SKM-1 treated with dmso at 0.1 percent for 144 hours (cell line): Measurements from ENCODE around the gene AACS.

Experiments
- DNase-seq: peaks from one replicate; lab custom pipeline; 2025; ENCODE audit not compliant: unreplicated experiment; lab: John Stamatoyannopoulos, UW

The AACS gene

DNA sequence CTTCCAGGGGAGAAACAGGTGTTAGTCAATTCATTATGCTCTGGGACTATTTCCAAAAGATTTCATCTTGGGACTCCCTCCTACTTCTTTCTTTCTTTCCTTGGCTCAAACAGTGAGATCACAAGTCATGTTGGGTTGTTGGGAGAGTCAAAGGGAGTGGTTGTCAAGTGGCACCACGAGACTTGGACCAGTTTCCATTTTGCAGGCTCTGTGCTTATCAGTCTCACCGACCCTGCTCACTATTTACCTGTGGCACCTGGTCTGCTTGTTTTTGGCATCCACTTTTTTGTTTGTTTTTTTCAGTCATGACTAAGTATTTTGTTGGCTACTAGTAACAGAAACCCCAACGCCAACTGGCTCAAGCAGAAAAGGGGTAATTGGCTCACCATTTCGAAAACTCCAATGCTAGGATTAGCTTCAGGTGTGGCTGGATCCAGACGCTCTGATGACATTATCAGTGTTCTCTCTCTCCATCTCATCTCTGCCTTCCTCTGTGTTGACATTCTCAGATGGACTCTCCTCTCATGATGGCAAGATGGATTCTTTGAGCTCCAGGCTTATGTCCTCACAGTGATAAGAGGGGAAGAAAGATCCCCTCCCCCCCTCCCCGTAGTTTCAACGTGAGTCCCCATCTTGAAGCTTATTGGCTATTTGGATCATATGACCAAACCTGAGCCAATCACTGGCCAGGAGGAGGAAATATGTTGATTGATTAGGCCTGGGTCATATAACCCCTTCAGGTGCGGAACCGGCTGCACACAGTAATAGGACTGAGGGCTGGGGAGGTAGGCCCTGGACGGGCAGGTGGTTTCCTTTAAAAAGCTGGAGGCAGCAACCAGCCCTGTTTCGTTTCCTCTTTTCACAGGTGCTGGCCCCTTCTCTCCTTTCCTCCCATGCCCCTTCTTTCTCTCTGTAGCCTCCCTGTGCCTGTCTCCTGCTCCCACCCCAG lies 84.2 kb downstream of the AACS start:
- no peak for DNase-seq

DNA sequence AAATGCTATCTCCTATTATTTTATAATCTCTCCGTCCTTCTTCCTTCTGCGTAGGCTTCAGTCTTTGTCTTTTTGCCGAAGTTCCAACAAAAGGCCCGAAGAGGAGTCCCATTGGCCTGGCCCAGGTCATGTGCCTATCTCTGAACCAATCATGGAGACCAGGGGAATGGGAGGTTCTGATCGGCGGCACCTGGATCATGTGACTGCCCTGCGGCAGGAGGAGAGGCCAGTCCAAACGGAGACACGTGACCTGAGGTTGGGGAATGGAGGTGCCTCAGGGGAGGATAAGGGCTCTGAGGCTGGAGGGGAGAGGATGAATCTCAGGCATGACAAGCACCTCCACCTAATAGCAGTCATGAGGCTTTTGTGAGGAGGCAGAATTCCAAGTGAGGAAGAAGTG lies 86.0 kb downstream of the AACS start:
- no peak for DNase-seq

DNA sequence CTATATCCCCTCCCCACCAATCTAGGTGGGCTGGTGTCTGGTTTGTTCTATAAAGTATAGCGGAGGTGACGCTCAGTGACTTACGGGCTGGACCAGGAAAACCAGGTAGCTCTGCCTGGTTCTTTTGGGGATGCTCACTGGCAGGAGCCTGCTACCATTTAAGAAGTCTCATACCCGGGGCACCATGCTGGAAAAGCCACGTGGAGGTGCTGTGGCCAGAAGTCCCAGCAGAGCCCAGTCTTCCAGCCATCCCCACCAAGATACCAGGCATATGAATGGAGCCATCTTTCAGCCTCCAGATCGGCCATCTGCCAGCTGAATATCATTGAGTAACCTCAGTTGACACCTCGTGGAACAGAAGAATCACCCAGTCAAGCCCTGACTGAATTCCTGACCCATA lies 87.2 kb downstream of the AACS start:
- no peak for DNase-seq

DNA sequence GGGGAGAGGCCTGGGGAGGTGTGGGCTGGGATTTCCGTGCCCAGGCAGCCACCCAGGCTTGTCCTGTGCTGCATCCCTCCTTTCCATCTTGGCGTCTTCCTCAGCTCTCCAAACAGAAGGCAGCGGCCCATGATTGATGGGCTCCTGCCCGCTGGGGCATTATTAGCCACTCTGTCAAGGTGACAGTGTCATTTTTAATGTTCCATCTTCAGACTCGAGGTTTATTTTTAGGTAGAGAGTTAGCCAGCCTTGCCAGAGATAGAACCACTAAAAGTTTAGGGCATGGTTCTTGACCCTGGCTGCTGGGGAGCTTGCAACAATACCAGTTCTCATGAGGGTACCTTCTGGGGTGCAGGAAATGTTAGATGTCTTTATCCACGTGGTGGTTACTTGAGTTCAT lies 90.1 kb downstream of the AACS start:
- no peak for DNase-seq

DNA sequence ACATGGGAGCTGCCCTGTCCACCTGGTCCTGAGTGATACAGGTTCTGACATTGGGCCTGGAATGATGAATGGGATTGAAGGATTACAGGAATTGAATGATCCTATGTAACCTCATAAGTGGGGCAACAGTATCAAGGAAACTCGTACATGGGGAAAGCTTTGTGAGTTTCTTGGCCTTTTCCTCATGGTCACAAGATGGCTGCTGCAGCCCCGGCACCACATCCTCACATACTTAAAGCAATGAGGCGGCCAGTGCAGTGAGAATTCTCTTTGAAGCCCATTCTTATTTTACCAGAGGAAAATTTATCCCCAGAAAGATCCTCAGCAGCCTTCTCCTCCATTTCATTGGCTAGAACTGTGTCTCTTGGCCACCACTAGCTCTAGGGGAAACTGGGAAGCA lies 91.9 kb downstream of the AACS start:
- no peak for DNase-seq

DNA sequence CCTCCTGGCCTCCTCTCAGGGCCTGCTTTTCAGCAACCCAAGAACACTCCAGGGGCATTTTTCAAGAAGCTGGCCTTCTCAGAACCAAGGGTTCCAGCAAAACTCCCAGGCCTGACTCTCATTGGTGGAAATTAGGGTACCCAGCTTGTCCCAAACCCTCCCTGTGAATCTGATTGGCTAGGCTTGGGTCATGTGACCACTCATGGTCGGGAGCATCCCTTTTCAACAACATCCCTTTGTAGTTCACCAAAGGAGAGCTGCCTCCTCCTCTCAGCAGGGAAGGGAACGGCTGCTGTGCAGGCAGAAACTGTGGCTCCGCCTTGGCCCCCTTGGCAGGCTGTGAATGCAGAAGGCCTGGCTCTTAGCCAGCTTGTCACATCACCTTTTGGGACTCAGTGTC lies 94.5 kb downstream of the AACS start:
- no peak for DNase-seq

DNA sequence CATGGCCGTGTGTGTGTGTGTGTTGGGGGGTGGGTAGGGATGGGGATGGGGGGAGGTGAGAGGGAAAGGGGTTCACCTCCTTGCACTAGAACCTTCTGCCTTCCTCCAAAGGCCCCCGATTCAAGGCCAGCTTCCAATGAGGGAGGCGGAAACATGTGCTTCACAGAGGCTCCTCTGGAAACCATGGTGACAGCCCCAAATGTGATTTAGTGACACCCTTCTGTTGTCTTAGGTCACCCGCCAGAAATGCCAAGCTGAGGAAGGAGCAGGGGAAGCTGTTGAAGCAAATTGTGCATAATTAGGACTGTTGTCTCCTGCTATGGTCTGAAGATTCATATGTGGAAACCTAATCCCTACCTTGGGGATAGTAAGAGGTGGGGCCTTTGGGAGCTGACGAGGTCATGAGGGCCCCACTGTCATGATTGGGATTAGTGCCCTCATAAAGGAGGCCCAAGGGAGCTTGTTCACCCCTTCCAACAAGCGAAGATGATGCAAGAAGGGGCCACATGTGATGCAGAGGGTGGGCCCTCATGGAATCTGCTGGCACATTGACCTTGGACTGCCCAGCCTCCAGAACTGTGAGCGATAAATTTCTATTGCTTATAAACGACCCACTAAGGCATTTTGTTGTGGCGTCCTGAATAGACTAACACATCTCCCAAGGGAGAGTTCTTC lies 95.2 kb downstream of the AACS start:
- DNase-seq: no peak

DNA sequence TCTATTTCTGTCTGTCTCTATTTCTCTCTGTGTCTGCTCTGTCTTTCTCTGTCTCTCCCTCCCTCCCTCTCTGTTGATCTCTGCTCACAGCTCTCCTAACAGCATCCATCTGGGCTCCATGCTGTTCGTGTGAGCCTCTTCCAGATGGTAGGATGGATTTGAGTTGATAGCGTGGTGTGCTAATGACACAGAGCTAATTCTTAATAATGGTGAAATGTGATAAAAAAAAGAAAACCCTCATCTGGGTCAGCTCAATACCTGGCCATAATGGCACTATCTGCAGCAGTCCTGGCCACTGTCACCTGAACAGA lies 96.4 kb downstream of the AACS start:
- no peak for DNase-seq

DNA sequence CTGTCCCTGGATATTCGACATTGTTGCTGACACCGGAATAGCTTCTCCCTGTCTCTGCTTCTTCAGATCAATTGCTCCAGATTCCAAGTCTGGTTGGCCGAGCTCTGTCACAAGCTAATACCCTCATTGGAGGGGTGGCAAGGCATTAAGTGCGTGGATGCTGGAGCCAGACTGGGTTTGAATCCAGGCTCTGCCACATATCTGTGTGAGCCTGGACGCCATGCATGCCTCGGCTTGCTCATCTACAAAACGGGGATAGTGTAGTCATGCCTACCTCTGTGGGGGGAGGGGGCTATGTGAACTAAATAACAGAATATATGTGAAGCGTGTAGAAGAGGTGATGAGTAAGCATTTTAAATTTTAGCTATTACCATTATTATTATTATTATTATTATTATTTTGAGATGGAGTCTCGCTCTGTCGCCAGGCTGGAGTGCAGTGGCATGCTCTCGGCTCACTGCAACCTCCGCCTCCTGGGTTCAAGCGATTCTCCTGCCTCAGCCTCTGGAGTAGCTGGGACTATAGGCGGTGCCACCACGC lies 97.3 kb downstream of the AACS start:
- DNase-seq: no peak

DNA sequence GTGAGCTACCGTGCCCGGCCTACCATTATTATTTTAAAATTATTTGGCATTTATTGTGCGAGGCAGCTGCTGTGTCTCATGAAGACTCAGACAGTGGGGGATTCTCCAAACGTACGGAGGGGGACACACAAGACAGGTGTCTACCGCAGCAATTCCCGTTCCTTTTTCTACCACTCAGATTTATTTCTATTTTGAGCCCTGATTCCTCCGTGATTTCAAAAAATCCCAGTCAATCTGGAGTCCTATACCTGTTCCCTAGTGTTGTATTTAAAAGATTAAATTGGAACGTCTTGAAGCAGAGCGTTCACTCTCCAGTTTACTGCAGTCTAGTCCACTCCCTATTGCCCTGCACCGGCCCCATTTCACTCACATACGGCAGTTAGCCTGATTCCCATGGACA lies 97.9 kb downstream of the AACS start:
- DNase-seq: no peak

DNA sequence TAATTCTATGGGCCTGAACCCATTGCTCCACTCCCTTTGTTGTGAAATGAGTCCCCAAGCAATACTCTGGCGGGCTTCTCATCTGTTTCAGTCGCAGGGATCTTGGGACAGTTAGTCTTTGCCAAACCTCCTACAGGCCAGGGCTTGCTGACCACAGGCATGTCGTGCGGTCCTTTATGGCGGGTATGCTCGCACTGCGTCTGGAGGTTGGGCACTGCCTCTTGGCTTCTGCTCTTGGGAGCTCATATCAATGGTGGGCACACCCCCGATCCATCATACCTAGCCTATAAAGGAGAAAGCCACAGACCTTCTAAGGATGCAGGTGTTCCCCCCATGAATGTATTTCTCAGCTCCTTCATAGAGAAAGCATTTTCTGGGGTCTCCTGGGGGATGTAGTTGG lies 99.3 kb downstream of the AACS start:
- no peak for DNase-seq

DNA sequence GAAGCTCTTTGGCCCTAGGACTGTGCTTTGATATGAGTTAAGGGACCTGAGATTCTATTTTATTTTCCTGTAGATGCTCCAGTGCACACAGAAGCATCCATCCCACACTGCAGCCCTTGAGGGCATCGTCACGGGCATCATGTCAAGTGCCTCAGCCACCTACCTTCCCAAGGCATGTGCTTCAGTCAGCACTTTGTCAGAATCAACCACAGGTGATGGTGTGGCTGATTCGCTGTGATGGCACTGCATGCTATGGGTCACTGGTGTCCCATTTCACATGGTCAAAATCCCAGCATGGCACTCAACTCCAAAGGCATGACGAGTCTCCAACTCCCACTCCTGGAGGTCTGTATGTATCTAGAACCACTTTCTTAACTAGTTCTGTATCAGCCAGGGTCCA lies 100.8 kb downstream of the AACS start:
- no peak for DNase-seq

DNA sequence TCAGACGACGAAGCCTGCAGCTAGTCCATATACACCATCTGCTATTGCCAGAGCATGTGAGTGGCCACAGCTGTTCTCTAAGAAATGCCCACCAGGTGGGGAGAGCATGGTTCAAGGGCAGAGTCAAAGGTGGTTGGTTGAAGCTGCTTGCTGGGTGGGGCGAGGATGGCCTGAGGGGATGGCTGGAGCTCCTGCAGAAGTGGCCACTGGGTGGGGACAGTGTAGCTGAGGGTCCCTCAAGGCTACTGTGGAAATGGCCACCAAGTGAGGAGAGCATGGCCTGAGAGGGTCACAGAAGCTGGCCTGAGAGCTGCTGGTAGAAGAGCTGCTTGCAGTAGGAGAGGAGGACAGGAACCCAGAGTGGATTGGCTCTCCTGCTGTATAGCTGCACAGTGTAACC lies 102.4 kb downstream of the AACS start:
- DNase-seq: no peak

DNA sequence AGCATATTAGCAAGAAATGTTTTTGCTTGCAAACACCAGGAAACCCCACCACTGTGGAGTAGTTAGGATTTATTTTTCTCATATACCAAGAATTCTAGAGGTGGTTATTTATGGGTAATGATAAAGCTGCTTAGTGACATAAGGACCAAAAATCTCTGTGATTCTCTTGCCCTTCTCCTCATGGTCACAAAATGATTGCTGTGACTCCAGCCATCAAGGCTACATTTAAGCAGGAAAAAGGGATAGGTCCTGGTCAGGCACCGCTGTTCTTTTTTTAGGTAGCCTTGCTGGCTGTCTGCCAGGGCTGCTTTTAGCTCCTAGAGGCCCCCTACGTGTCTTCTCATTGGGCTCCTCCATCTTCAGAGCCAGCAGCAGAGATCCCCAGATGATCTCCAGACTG lies 104.2 kb downstream of the AACS start:
- DNase-seq: no peak

DNA sequence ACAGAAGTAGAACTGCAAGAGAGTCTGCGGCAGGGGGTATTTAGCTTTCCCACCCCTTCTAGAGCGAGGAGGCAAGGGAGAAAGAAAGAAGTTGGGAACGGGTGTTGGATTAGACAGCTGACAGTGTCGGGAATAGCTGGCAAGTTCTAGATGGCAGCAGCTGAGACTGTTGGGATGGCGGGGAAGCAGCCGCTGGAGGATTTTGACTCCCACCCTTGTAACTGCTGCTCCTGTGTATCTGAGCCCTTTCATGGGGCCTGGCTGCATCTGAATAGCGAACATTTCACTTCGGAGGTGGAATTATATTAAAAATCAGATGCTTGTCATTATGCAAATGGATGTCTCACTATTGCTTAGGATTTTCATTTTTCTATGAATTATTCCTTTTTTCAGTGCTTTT lies 104.6 kb downstream of the AACS start:
- DNase-seq: no peak

DNA sequence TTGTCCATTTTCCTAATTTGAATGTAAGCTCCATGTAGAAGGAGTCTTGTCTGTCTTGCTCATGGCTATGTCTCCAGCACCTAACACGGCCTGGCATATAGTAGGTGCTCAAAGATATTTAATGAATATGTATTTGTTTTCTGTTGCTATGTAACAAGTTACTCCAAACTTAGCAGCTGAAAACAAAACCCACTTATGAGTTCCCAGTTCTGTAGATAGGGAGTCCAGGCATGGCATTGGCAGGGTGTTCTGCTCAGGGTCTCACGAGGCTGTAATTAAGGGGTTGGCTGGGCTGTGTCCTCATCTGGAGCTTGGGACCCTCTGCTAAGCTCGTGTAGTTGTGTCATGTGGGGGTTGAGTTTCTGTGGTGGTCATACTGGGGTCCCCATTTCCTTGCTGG lies 106.0 kb downstream of the AACS start:
- DNase-seq: no peak

DNA sequence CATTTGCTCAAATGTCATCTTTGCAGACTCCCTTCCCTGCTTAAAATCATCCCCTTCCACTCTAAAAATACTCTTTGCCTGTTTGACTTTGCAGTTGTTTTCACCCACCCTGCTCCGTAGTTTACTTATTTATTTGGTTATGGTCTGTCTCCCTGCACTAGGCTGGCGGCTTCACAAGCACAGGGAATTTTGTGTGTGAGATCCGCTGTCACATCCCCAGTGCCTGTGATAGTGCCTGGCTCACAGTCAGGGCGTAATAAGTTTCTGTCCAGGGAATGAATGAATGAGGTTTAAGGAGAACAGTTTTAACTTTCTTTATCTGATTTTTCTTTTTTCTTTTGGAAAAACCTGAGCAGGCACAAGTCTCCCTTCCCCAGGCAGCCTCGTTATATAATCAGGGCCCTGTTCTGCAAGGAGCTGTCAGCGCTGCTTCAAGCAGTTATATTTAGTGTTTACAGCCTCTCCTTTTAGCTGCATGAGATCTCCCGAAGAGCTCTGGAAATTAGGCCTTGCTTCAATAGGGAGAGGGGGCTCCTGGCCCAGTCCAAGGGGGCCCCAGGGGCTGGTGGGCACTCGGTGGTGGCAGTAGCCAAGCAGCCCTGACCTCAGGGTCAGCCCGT lies 107.1 kb downstream of the AACS start:
- no peak for DNase-seq

DNA sequence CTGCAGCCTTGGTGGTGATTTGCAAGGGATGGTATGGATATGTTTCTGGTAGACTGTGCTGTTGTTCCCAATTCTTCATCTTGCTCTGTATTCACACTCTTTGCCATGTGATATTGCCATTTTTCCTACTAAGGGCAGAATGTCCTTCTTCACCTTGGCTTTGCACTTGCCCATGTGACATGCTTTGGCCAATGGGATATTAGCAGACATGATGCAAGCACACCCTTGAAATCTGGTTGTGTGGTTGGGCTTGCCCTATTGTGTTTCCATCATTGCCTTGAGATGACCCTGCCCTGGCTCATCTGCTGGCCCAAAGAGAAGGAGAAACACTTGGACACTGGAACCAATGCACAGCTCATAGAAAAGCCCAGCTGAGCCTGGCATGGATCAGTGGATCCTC lies 110.3 kb downstream of the AACS start:
- DNase-seq: no peak

DNA sequence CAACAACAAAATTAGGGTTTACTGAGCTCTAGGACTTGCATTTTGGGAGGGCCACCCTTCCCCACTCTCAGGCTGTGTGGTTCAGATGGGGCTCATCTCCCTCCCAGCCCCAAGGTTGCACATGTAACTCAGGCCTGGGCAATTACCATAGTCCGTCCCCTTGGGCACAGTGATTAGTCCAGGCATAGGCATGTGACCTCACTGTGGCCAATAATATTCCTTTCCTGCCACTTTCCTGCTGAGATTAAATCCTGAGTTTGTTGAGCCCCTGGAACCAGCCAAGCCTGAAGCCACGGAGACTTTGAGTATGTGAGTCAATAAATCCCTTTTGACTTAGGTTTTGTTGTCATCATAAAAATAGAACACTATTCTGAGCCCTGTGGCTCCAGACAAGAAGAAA lies 113.0 kb downstream of the AACS start:
- no peak for DNase-seq

DNA sequence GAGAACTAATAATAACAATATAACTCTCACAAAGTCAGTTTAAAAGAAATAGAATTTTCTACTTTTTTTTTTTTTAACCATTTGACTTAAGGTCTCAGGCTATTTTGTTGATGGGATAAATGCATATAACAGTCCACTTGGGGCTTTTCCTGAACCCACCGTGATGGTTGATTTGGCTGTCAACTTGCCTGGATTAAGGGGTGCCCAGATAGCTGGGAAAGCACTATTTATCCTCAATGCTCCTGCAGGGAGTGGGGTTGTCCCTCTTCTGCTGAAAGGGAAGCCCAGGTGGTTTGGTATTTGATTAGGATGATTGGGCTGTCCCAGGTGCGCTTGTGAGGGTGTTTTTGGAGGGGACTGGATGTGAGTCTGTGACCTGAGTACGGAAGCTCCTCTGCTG lies 114.9 kb downstream of the AACS start:
- DNase-seq: no peak

DNA sequence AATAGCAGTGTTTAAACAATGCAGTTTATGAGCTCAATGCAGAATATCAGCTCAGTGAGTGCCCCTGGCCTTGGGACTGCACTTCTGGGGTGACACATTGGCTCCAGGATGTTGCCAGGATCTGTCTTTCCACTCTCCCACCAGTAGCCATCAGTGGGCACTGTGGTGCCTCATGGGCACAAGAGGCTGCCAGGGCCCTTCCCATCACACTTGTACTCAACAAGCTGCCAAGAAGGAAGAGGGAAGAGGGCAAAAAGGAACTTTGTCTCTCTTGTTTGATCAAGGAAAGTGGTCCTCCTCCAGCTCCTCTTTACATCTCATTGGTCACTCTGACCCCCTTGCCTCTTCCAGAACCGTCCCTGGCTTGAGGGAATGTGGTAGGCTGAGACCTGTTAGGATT lies 115.9 kb downstream of the AACS start:
- DNase-seq: no peak
